ENCODE results near the gene COL18A1.

GRCh38 chr21:45365608-45366241, 39.2 kb upstream of the COL18A1 start:
- TF ChIP-seq, protein P1, sequence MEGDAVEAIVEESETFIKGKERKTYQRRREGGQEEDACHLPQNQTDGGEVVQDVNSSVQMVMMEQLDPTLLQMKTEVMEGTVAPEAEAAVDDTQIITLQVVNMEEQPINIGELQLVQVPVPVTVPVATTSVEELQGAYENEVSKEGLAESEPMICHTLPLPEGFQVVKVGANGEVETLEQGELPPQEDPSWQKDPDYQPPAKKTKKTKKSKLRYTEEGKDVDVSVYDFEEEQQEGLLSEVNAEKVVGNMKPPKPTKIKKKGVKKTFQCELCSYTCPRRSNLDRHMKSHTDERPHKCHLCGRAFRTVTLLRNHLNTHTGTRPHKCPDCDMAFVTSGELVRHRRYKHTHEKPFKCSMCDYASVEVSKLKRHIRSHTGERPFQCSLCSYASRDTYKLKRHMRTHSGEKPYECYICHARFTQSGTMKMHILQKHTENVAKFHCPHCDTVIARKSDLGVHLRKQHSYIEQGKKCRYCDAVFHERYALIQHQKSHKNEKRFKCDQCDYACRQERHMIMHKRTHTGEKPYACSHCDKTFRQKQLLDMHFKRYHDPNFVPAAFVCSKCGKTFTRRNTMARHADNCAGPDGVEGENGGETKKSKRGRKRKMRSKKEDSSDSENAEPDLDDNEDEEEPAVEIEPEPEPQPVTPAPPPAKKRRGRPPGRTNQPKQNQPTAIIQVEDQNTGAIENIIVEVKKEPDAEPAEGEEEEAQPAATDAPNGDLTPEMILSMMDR (IDR thresholded peaks at IDR 0.05): no peak
- TF ChIP-seq FOXM1 (IDR thresholded peaks at IDR 0.05; ENCODE audit: low read depth): no peak
